Measurements from ENCODE around the gene PFN3. TPM values are rescaled to one million over a fixed set of nuclear protein-coding genes. Genes with fewer than 3 reads are reported as not detected.

Gene PFN3
- total RNA-seq, 1 experiment from 2014 or later: 0.48 TPM

GRCh38 chr5:177393206-177393765, 7.2 kb downstream of the PFN3 start:
- Mint-ChIP-seq H3K4me3 (no peak overlapping the region), H3K4me1 (peaks cover 41% of the 10 kb centered on the region), H3K9me3 (no peaks in the 10 kb centered on the region), H3K27me3 (ENCODE audit: low read depth) (peaks cover 27% of the 10 kb centered on the region), H3K27ac (no peak overlapping the region), H3K36me3 (no peaks in the 10 kb centered on the region)
- DNase-seq (ENCODE audit: low spot score) (no peak), ATAC-seq (no peak)
- ChIA-PET POLR2A (interaction anchor here (1.5 kb wide), 1 partner anchor 9 kb away, joined by 6 read pairs; no protein-coding TSS in a partner anchor), CTCF (interaction anchor here (0.8 to 9.6 kb wide), 9 partner anchors 10 to 83 kb away, joined by 3 to 216 read pairs (median 4); partner anchors contain the start of gene PFN3)
- TF ChIP-seq E2F1 (CRISPR knock-in tag; IDR thresholded peaks at IDR 0.05): no peak
- no peak for TF ChIP-seq NR3C1 (CRISPR knock-in tag; conservative IDR thresholded peaks at IDR 0.05; ENCODE audit: low read depth)
- no peak for TF ChIP-seq ZNF138 (CRISPR knock-in tag; conservative IDR thresholded peaks at IDR 0.05)
- TF ChIP-seq ATF1 (CRISPR knock-in tag; IDR thresholded peaks at IDR 0.05): no peak
- no peak for TF ChIP-seq IRF2 (CRISPR knock-in tag; IDR thresholded peaks at IDR 0.05; ENCODE audit: borderline replicate concordance, low read depth)
- no peak for TF ChIP-seq GABPB1 (CRISPR knock-in tag; IDR thresholded peaks at IDR 0.05)
- no peak for TF ChIP-seq ZNF423 (CRISPR knock-in tag; IDR thresholded peaks at IDR 0.05)
- TF ChIP-seq NFATC4 (CRISPR knock-in tag; IDR thresholded peaks at IDR 0.05): no peak
- TF ChIP-seq ERG (CRISPR knock-in tag; IDR thresholded peaks at IDR 0.05): no peak
- TF ChIP-seq ZBTB43 (CRISPR knock-in tag; IDR thresholded peaks at IDR 0.05): no peak
- TF ChIP-seq SP1 (CRISPR knock-in tag; conservative IDR thresholded peaks at IDR 0.05): no peak
- TF ChIP-seq ZNF532 (CRISPR knock-in tag; IDR thresholded peaks at IDR 0.05; ENCODE audit: borderline replicate concordance): no peak
- no peak for TF ChIP-seq PREB (CRISPR knock-in tag; IDR thresholded peaks at IDR 0.05; ENCODE audit: borderline replicate concordance)

- ATAC-seq (no peak), DNase-seq (ENCODE audit: low spot score) (no peak)
- CTCF ChIA-PET: interaction anchor here (1.0 to 9.6 kb wide), 6 partner anchors 10 to 62 kb away, joined by 3 to 216 read pairs (median 6); partner anchors contain the start of gene PFN3
- H3K27ac Mint-ChIP-seq: no peak overlapping the region
- no peak overlapping the region for H3K4me3 Mint-ChIP-seq
- H3K27me3 Mint-ChIP-seq (ENCODE audit: low read depth): peaks cover 31% of the 10 kb centered on the region
- no peaks in the 10 kb centered on the region for H3K36me3 Mint-ChIP-seq
- peaks cover 42% of the 10 kb centered on the region for H3K4me1 Mint-ChIP-seq
- no peaks in the 10 kb centered on the region for H3K9me3 Mint-ChIP-seq
- POLR2A ChIA-PET: interaction anchor here (1.5 kb wide), 1 partner anchor 10 kb away, joined by 6 read pairs; no protein-coding TSS in a partner anchor
- TF ChIP-seq NFE2L1 (CRISPR knock-in tag; IDR thresholded peaks at IDR 0.05) (no peak), AFF4 (CRISPR knock-in tag; IDR thresholded peaks at IDR 0.05; ENCODE audit: borderline replicate concordance) (no peak), PRRX2 (CRISPR knock-in tag; IDR thresholded peaks at IDR 0.05) (no peak), SOX15 (CRISPR knock-in tag; IDR thresholded peaks at IDR 0.05) (no peak), IRF1 (CRISPR knock-in tag; IDR thresholded peaks at IDR 0.05) (no peak), SP1 (CRISPR knock-in tag; conservative IDR thresholded peaks at IDR 0.05) (no peak), USF1 (CRISPR knock-in tag; IDR thresholded peaks at IDR 0.05) (no peak)
These were observed 7.7 kb downstream of the PFN3 start for GRCh38 chr5:177392765-177393164.
